ENCODE measurements around the gene ETV6.

Gene ETV6

DNA sequence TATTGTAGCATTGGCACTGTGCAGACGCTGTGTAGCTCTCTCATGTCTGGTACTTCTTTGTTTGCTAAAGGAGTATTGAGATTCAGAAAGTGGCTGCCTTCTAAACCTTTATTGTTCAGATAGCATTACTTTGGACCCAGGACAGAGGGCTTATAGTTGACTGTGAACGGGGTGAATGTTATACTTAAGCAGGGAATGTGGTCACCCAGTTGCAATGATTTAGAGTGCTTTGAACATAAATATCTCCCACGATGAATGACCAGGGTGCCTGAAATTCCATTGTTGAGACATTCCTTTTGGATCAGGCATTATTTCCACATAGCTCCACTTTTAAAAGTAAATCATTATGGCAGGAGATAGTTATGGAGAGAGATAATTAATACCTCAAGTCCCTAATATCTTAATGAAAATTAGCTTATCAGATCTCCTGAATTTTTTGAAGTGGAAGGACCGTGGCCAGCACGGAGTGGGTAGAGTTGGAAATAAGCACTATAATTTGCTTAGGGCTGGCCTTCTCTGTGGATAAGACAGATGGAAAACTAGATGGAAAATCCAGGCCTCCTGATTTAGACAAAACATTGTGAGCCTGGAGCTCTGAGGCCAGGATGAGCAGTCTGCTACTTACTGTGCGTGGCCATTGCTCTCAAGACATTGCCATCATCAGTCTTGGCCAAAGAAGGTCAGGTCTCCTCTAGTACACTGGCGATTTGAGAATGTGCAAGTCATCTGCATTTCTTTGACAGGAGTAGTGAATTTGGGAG, 114.5 kb downstream of the ETV6 start:
- DNase-seq, result no peak

DNA sequence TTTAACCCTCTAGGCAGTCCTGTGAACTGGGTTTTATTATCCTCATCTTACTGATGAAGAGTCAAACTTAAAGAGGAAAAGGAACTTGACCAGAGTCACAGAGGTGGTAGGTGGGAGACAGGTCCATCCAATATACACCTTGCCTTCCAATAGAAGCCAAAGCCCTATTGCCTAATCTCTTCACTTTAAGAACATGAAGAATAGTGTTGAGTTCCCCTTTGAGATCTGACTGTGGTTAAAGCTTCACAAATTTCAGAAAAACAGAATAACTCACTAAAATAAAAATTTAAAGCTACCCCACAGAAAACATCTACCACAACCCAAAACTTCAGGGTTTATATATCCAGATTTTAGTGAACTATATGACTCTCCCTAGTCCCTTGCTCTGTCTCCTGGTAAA, 115.4 kb downstream of the ETV6 start:
- no peak for DNase-seq

DNA sequence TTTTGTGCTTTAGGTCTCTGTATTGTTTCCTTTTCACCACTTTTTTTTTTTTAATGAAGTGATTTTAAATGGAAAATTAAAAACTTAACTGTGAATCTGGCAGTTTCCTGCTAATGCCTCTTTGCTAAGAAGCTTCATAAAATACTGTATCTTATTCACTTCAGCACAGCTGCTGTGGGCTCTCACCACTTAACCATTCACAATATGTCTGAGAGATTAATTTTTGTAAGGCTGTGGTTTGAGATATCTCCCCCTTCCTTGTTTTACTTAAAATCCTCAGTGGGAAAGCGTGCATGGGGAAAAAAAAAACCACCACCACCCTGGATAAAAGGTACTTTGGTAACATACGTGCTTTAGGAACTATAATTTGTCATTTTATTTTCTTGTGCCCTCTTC, 115.9 kb downstream of the ETV6 start:
- no peak for DNase-seq

DNA sequence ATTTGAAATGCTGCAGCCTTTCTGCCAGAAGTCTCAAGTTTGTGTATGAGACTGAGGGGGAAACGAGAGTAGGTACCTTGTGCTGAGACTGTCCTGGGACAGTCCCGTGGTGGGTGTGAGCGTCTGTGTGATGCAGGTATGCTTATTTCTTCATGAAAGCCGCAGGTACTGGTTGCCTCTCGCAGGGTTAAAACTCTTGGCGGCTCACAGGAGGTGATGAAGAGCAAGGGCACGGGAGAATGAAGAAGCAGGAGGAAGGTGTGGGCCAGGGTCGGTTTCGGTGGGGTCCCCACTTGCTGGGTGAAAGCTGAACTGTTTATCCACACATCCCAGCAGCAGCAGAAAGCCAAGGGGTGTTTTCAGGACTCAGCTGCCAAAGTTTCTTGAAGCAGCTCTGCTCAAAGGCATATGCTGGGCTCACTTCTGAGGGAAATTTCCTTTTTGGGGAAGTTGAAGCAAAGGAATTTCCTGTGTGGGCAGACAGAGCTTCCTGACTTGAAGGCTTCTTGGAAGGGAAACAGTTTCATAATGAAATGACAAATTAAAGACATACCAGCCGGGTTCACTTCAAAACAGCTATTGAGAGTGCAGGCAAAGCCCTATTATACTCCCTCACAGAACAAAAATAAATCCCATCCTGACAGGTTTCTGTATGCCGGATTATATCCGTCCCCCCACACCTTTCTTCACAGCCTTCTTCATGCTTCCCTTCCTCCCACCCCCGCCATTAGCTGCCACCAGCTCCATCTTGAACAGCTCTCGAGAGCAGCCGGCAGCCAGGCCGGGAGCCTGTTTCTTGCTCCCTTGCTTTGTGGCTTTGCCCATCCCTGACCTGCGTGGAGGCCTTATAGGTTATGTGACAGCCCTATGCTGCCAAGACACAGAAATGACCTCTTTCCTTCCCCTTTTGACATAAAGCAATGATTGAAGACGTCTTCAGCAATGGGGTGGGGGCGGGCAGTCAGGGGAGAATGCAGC, 116.6 kb downstream of the ETV6 start:
- DNase-seq, result peak; percentile 73

DNA sequence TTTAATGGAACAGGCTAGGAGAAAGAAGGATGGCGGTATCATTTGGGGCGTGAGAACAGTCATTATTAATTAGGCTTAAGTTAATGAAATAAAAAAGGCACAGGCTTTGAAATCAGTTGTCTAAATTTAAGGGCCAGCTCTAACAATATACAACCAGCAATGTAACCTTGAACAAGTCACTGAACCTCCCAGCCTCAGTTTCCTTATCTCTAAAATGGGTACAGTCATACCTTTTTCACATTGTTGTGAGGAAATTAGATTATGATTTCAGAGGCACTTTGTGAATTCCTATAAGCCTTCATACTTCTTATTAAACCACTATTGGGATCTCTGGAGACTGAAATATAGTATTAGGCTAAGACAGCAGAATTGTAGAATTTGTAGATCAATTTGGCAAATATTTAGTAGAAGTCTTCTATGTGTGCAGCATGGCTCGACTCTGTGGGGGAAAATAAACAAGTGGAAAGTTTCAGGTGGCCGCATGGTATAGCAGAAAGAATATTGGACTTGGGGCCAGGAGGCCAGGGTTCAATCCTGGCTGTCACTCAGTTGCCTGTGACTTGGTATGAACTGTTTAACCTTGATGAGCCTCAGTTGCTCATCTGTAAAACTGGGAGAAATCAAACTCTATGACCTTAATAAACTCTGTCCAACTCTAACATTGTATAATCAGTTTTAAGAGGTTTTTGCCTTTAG, 117.7 kb downstream of the ETV6 start:
- DNase-seq, result no peak

DNA sequence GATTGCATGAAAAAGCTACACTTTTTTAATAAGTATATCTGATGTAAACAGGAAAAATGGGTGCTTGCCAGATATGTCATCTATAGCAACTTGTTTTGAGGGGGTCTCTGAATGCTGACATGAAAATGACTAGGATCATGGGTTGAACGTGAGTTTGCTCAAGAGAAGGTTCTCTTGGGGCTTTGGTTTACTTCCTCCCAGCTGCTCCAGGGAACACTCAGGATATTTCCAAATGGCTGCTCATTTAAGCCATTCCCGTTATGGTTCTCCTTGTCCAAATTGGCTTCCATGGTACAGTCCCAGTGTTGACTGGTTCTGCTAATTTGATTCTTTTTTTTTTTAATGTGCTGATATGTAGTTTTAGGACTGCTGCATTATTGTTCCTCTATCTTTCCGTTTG, 118.3 kb downstream of the ETV6 start:
- DNase-seq, result no peak

DNA sequence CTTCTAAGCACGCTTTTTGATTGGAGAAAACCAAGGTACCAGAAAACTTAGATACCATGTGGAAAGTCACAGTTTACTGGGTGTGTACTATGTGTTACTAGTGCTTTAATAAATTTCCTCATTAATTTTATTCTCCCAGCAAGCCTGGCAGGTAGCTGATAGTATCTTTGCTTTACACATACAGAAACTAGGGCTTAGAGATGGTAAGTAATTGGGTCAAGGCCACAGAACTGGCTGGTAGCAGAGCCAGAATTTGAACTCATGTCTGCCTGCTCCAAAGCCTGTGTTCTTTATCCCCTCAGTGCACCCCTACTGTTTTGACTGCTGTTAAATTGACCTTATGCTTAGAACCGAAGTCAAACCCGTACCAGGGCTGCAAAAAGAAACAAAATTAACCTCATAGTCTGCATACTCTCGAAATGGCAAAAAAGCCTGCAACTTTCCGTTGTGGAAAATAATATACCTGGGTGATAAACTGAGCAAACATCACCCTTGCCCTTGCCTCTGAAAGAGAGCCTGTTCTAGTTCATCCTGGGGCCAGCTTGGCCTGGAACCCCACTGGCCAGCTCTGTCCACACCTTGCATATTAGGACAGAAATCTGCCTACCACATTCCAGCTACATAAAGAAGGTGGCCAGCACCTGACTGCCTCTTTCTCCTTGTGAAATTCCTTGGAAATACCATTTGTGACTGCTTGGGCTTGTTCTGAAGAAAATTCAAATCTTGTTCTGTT, 118.9 kb downstream of the ETV6 start:
- DNase-seq, result no peak

DNA sequence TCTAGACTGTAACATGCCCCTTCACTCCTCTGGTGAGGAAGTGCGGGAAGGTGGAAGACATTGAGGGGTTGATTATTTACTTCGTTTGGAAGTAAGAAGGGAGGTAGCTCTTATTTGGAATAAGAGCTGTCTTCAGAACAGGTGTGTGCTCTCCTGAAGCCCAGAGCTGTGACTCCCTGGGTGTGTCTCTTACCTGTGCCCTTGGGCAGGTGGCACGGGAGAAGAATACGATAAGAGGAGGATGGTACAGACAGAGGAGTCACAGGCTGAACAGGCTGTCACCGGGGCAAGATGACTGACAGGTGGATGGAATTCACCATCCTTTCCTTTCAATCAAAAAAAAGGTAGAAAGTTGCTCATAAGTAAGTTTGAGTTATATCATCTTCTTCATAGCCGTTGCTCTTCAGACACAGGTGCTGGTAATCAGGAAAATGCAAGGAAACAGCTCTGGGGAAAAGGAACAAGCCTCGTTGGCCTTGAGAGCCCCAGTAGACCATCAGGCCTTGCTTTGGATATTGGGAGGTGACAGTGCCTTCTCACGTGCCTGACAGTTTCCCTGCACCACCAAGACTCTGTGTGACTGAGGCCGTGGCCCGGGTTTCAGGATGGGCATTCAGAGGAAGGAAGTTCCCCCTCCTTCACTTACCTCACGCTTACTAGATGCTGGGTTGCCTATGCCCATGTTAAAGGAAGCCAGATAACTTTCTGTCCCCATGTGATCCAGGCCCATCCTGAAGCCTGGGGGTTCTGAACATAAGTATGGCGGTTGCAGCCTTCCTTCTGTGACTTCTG, 120.4 kb downstream of the ETV6 start:
- DNase-seq, result no peak

DNA sequence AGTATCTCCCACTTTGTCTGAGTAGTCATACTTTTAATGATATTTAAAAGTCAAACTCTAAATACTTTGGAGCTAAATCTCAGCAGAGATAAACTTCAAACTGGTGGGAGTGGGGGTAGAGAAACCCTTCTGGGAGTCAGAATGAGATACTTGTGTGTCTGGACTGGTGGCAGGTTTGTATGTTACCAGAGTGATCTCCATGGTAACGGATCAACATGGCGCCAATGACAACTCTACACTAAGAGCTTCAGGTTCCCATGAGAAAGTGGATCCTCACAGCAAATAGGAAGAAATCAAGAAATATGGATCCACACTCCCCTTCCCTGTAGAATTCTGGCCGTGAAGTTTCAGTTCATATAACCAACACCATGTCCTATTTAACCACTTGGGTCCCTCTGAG, 121.9 kb downstream of the ETV6 start:
- DNase-seq, result no peak

DNA sequence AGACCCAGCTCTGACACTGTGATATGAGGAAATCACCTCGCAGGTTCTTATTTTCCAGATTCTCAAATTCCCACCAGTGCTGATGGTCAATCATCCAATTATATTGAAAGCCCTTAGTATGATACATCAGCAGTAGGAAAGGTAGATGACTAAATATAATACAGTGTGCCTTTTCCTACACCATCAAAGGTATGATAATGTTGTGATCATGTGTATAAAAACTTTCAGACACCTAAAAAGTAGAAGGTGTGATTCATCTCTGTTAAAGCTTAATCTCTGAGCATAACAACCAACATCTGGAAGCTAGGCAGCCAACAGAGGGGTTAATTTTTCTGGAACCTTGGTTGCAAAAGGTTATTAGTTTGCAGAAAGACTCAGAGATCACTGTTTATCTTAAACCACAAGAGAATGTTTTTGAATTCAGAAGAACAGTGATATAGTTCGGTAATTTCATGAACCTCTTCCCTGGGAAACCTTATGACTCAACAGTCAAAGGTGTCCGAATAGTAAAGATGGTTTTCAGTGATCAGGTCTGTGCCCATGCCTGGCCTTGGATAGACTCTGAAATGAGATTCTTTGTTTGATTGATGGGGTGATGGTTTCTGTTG, 122.5 kb downstream of the ETV6 start:
- no peak for DNase-seq

DNA sequence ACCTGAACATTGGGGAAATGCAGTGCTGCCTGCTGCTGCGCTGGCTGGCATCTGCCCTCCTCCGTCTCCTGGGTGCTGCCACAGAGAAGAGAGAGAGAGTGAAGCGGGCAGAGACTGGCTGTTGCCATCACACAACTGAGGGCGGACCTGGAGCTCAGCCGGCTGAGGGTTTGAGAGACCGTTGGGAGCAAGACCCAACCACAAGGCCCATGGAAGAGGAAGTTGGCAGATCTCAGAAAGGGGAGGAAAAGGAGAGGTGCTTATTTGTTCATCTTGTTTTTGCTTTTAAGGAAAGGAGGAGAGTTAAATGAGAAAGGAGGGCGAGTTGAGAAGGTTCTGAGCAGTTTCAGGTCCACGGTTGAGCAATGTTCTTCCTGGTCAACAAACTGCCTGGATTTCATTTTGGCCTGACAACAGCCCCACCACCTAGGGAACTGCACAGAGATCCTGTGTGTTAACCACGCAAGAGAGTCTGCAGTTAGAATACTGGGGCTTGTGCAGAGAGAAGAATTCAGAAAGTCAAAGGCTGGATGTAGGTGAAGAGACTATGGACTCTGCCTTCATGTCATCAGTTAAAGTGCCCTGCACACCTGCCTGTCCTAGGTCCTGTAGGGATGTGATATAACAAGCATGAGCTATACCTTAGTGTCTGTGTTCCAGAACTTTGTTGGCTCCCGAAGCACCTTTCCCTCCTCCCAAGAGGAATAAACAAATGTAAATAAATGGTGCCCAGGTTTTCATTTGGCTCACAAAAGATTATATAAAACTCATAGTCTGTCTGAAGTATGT, 124.6 kb downstream of the ETV6 start:
- DNase-seq, result no peak

DNA sequence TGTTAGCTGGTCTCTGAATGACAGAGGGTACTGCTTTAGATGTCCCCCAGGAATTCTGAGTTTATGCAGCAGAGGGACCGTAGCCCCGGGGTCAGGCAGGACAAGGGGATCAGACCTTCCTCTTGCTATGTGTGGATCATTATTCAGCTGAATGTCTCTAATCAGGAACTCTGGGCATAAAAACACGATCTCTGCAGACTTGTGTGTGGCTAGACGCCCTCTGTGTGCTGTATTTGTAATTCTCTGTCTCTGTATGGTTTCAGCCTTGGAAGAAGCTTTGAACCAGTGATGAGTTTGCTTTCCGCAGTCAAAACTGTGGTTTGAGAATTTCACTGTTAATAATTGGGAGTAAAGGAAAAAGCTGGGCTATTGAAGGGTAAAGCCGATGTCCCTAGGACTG, 125.3 kb downstream of the ETV6 start:
- DNase-seq, result no peak

DNA sequence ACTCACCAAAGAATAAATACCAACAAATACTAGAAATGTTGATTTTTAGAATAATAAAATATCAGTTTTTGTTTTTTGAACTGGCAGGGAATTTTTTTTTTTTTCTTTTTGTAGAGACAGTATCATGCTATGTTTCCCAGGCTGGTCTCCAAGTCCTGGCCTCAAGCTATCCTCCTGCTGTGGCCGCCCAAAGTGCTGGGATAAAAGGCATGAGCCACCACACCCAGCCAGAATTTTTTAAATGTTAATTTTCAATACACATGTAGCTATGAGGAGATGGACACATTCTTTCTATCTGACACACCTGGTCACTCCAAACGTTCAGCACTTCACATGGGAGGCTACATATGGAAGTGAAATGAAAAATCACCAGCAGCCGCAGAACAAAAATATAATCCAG, 126.8 kb downstream of the ETV6 start:
- no peak for DNase-seq

DNA sequence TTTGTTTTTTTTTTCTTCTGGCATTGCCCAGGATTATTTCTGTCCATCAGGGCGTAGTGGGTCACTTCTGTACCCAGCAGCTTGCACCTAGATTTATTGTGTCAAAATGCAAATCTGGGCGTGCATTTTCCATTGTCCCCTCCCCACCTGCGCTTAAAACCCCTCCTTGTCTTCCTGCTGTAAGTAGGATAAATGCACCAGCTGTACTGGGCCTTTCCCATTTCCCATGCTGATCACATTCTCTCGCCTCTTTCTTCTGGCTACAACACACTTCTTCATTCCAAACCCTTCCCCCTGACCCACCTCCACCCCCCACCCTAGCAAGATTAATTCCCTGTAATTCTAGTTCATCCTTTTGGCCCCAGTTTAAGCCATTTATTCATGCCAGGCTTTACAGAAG, 128.0 kb downstream of the ETV6 start:
- DNase-seq, result no peak

DNA sequence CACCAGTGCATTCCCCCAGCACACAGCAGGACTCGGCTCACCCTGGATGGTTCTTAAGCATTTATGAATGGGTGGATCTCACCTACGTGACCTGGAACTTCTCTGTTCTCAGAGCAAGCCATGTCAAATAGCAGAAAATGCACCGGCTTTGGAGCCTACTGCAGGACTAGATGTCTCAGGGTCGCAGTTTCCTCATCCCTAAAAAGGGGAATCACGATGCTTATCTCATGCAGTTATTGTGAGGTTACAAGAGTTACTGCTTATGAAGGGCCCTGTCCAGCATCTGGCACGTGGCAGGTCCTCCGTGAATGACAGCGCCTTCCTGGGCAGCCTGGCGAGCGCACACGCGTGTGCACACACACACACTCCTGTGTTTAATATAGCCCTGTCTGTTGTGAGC, 128.5 kb downstream of the ETV6 start:
- DNase-seq, result no peak

DNA sequence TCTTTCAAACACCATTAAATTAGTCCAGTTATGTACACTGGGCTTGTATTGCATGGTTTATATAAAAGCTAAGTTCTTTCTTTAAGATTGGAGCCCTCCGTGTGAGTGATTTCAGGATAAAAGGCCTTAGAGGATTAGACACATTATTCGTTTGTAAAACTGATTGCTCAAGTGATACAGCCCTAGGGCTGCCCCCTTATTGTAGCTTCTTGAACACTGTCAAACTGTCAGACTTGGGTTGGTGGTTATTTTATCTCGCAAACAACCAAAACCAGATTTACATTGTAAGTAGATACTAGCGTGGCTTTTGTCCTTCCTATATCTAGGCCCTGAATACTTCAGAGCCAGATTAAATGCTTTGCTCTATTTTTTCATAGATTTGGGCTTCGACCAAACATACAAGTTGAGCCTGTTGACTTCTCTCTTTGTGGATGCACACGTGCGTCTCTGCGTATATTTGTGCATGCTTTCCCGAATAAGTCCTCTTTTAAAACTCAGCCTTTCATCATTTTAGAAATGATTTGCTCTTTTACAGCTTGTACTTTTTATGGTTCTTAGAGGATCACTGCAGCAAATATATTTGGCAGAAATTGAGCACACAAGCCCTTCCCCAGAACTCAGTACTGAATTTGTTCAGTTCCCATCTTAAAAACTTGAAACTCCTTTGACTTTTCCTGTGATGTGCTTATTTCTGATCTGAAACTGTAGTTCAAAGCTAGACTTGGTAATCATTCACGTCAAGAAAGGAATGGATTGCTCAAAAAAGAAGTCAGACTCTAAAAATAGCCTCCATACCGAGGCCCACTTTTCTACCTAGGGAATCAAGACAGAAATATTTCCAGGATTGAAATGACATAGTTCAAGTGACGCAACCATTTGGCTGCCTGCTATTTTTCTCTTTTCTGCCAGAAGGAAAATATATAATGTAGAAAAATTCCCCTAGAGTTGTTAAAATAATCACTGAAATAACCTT, 129.5 kb downstream of the ETV6 start:
- peak; percentile 54 for DNase-seq

DNA sequence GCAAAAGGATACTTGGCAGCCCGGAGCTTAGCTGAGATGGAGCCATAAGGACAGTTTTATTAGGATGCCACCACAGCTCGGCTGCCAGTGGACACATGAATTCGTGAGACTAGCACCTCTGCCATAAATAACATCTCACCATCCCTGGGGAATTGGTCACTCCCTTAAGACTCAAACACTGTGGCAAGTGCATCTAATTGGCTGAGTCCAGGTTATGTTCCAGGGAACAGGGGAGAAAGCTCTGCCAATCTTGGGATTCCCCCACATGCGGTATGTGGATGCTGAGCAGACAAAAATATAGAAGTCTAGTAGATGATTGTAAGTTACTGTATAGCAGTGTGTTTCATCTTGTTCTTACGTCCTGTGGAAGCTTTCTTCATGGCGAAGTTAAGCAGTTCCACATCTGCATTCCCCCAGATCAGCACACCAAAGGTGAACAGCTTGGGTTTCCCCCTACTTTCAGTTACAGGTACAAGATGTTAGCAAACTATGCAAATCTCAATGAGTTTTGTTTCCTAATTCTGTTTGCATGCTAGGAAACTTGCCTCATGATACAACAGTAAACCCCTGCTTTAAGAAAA, 131.1 kb downstream of the ETV6 start:
- no peak for DNase-seq

DNA sequence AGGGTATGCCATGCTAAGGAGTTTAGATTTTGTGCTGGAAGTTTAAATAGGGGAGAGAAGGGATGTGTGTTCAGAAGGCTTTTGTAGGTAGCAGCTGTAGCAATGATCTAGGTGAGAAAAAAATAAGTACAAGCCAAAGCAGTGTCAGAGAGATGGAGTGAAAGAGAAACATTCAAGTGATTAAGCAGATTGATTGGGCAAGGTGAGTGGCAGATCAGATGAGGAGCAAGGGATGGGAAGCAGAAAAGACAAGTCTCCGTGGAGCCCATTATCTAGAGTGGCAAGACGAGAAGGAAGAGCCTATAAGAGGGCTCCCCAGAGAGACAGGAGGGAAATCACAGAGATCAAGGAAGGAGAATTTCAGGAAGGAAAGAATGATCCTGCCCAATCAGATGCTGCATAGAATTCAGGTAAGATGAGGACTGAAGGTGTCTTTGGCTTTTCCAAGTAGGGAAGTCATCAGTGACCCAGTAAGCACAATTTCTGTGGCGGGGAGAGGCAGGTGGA, 133.5 kb downstream of the ETV6 start:
- no peak for DNase-seq

DNA sequence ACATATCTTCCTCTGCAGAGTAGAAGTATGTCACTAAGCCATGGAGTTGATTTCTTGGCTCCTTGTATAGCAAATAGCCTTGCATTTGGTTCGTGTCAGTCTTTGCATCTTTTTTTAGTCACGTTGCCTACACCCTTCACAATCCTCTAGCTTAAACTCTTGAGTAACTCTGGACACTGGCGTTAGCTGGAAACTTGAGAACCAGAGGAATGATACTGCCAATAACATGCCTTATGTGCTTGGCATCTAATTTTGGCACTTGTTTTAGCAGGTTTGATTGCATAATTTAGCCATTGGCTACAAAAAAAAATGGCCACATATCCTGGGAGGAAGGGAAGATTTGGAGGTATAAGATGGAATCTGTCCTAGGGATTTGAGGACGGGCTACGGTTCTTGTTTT, 136.2 kb downstream of the ETV6 start:
- no peak for DNase-seq
